Glomerular visceral epithelial cell (primary cell): ENCODE measurements around the gene PILRA.

ENCODE experiments used
- DNase-seq: peaks from one replicate; pipeline ENCODE4 v3.0.0-alpha.2; 2016; ENCODE audit errors: extremely low spot score

Gene PILRA

DNA sequence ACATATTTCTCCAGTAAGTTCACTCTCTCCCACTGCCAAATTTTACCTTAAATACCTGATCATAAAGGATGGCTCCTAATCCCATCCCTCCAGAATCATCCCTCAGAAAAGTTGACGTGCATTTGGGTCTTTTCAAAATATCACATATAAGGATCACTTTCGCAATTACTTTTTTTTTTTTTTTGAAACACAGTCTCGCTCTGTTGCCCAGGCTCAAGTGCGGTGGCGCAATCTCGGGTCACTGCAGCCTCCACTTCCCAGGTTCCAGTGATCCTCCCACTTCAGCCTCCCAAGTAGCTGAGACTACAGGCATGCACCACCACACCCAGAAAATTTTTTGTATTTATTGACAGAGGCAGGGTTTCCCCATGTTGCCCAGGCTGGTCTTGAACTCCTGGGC is 37.8 kb downstream of the PILRA start:
- DNase-seq: no peak

- DNase-seq: no peak
These were observed 40.1 kb downstream of the PILRA start for GRCh38 chr7:100413346-100413745.

DNA sequence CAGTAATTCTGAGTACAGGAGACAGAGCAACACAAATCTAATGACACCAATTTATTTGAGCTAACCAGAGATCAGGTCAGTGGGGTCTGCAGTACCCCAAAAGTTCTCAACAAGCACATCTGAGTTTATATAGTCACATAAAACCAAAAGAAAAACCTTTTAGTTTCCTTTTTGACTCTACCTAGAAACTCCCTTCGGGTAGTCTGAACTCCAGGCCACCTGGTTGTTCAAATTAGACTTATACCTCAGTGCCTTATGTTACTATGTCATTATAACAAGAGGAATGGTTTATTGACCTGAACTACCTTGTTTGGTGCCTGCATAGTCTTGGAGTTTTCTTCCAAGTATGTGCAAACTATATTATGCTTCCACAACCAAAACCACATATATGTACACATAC is 40.6 kb downstream of the PILRA start:
- no peak for DNase-seq

DNA sequence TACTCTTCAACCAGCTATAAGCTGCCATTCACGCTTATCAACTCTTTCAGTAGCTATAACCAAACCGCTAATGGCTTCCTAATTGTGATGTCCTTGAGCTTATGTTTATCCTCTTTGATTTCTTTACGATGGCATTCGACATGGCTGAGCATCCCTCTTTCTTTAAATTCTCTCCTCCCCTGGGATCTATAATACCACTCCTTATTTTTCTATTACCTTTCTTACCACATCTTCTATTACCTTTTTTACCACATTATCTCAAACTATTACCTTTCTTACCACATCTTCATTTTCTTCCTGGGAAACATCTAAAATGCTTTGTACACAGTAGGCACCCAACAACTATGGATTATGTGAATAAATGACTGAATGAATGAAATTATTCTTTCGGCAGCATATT is 42.2 kb downstream of the PILRA start:
- DNase-seq: no peak

DNA sequence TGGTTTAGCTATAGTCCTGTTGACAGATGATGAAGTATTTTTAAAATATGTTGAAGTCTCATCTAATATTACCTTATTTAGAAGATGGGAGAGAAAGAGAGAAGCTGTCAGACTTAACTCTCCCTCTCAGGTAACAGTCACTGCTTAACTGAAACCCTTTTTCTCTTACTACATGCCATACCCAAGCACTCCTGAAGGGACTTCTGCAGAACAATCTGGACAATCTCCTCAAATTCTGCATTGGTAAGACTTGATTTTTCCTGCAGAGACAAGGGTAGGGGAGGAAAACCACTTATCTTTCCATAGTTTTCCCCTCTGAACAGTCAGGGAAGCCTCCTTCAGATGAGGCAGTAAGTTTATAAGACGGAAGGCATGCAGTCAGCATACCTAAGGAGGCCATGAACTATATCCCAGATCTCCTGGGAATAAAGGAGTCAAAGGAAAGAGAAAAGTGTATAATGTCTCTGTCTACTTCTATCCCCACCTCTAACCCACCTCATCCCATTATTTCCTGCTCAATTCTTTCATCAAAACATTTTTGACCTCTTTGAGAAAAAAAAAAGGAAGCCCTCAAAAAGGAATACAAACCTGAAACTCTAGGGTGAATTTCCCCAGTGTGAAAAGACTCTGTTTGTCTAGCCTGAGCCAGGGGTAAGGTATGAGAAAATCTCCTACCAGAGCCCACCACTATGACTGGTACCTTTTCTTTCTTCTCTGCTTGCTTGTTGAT is 45.8 kb downstream of the PILRA start:
- no peak for DNase-seq

- DNase-seq: no peak
These were observed 46.5 kb downstream of the PILRA start for GRCh38 chr7:100419660-100420226.

- no peak for DNase-seq
These were observed 50.0 kb downstream of the PILRA start for GRCh38 chr7:100423315-100423714.

GRCh38 chr7:100425347-100425746 is 52.1 kb downstream of the PILRA start:
- DNase-seq: no peak

DNA sequence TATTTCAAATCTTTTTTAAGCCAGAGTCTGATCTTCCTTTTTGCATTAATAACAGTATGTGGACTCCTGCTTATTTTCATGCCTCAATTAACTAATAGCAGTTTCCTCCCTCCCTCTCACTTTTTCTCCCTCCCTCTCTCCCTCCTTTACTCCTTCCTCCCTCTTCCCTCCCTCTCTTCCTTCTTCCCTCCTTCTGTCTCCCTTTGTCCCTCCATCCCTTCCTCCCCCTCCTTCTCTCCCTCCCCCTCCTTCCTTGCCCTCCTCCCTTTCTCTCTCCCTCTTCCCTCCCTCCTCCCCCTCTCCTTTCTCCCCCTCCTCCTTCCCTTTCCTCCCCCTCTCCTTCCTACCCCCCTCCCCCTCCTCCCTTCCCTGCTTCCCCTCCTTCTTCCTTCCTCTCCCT is 53.2 kb downstream of the PILRA start:
- DNase-seq: no peak

GRCh38 chr7:100427762-100428198 is 54.5 kb downstream of the PILRA start:
- no peak for DNase-seq

DNA sequence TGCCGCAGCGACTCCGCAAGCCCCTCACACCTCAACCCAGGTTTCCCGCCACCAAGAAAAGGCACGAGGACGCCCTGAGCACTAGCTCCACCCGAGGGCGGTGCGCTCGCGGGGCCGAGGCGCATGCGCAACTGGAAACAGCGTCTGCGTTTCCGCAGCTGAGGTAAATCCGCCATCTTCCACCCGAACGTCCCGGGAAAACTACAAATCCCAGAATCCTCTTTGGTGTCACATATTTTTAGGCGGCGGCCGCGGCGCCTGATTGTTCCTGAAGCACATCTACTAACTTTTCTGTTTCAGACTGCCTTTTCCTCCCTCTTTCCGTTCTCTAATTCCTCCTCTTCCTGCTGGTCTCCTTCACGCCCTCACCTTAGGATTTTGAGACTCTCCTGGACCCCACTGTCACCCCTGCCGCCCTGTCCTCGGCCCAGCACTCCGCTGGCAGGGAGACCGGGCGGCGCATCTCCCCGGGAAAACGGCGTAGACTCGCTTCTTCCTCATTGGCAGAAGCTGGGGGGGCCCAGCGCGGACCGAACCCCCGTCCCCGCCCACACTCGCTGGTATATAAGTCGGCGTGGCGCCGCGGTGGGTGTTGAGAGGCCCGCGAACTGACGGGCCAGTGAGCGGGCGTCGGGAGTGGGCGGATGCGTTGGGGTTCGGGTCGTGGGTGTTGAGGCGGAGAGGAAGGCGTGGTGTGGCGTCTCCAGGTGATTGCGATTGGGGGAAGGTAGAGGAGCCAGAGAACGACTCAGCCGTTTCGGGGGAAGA is 55.1 kb downstream of the PILRA start, which contains the start of gene ZCWPW1:
Gene ZCWPW1 (minus strand): TSS at position 505 of the 768 bp plus-strand sequence. CDS start 8,054 bp downstream, outside the sequence.
- peak; percentile 96 for DNase-seq

DNA sequence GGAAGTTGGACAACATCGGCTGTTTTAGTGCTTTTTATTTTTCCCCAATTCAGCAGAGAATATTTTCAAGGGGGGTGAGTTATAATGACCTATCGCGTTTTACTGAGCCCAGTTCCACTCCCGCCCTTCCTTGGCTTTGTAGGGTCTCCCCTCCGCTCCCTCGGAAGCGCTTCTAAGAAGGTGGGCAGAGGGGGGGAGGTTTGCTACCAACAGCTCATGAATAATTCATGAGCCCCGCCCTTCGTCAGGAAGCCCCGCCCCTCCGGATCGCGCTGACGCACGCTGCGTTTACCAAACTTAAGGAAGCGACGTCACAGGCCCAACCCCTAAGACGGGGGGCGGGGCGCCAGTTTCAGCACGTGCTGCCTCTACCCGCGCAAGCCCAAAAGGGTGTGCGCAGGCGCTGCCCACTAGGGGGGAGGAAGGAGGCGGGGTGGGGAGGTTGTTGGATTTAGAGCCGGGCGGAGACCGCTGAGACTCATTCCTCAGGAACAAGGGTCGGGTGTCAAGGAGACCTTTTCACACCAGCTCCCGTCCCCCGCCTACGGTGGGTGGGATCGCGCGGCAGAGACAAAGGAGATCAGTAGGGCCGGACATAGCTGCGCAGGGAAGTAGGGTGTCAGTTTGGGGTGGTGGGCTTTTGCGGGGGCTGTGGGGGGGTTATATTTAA is 55.8 kb downstream of the PILRA start:
- DNase-seq: peak; percentile 100

GRCh38 chr7:100429637-100430492 is 56.6 kb downstream of the PILRA start, which contains the start of gene MEPCE:
Gene MEPCE (plus strand): TSS chr7:100429831. CDS start chr7:100430019, 188 bp downstream.
- DNase-seq: peak; percentile 94

DNA sequence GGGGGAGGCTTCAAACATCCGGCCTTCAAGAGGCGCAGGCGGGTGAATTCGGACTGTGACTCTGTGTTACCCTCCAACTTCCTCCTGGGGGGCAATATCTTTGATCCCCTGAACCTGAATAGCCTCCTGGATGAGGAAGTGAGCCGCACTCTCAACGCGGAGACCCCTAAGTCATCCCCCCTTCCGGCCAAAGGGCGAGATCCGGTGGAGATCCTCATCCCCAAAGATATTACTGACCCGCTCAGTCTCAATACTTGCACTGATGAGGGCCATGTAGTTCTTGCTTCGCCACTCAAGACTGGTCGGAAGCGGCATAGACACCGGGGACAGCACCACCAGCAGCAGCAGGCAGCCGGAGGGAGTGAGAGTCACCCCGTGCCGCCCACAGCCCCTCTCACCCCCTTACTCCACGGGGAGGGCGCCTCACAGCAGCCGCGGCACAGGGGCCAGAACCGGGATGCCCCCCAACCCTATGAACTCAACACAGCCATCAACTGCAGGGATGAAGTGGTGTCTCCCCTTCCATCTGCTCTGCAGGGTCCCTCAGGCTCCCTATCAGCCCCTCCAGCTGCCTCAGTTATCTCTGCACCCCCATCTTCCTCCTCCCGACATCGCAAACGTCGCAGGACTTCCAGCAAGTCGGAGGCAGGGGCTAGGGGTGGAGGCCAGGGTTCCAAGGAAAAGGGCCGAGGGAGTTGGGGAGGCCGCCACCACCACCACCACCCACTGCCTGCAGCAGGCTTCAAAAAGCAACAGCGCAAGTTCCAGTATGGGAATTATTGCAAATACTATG is 57.4 kb downstream of the PILRA start:
- no peak for DNase-seq

- DNase-seq: no peak
These were observed 58.0 kb downstream of the PILRA start for GRCh38 chr7:100431286-100431735.

DNA sequence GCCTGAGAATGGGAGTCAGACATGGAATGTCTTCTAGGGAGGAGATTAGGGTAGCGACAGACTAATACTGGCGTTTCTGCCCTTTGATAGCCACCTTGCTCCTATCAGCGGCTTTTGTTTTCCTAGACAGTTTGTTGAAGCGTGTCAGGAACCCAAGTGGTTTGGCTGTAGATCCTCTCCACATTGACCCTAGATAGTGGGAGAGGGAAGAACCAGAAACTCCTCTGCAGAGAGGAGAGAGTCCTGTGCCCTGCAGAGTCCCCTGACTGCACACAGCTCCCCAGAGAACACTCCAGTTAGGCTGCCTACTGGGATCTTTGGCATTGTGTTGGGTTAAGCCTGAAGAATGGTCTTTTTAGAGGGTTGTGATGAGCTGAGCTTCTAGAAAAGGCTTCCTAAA is 58.8 kb downstream of the PILRA start:
- no peak for DNase-seq

GRCh38 chr7:100432621-100433275 is 59.5 kb downstream of the PILRA start:
- no peak for DNase-seq

DNA sequence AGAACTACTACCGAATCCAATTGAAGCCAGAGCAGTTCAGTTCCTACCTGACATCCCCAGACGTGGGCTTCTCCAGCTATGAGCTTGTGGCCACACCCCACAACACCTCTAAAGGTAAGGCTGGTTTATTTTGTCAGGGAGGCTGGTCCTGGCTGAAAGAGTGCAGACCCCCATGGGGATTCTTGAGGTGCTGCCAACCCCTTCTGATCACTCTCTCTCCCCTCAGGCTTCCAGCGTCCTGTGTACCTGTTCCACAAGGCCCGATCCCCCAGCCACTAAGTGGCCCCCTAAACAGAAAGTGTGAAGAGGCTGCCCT is 59.9 kb downstream of the PILRA start:
- no peak for DNase-seq

DNA sequence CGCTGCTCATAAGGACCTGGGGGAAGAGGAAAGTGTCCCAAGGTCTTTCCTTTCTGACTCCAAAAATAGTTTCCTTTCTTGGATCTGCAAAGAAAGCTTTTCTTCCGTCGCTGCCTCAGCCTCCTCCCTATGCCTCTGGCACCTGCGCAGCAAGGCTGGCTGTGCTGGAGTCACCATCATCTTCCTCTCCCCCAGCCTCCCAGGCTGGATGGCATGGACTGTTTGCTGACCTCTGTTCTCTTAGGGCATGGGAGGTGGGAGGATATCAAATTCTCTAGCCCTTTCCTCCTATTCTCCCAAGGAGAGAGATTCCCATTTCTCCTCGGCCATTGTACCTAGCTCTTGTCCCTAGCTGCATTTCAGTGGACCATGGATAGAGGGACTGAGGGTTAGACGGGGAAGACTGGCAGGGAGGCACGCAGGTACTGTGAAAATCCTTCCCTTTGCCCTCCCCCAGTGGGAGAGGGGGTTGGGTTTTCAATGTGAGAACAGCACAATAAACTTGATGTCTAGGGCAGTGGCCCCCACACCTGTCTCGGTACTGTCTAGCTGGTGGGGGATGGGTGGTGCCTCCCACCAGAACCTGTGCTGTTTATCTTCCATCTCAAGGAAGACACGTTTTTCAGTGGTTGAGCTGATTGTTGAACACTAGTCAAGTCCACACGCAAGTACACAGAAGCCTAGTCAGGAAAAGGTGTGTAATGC is 60.5 kb downstream of the PILRA start:
- no peak for DNase-seq
